Measurements from ENCODE around the gene QSOX2. TPM values are rescaled to one million over a fixed set of nuclear protein-coding genes. Genes with fewer than 3 reads are reported as not detected.

Gene QSOX2
- total RNA-seq, 1 donor from 2014 or later, result 10.3 TPM

GRCh38 chr9:136204145-136204805, 41.3 kb downstream of the QSOX2 start:
- DNase-seq (ENCODE audit: low read depth), result no peak

GRCh38 chr9:136203408-136204144, 42.0 kb downstream of the QSOX2 start:
- DNase-seq (ENCODE audit: low read depth), result no peak

GRCh38 chr9:136202454-136203407, 42.9 kb downstream of the QSOX2 start:
- DNase-seq (ENCODE audit: low read depth), result no peak

GRCh38 chr9:136201609-136202453, 43.8 kb downstream of the QSOX2 start:
- no peak for DNase-seq (ENCODE audit: low read depth)

GRCh38 chr9:136201174-136201573, 44.4 kb downstream of the QSOX2 start:
- no peak for DNase-seq (ENCODE audit: low read depth)

GRCh38 chr9:136200424-136200823, 45.2 kb downstream of the QSOX2 start:
- no peak for DNase-seq (ENCODE audit: low read depth)

DNA sequence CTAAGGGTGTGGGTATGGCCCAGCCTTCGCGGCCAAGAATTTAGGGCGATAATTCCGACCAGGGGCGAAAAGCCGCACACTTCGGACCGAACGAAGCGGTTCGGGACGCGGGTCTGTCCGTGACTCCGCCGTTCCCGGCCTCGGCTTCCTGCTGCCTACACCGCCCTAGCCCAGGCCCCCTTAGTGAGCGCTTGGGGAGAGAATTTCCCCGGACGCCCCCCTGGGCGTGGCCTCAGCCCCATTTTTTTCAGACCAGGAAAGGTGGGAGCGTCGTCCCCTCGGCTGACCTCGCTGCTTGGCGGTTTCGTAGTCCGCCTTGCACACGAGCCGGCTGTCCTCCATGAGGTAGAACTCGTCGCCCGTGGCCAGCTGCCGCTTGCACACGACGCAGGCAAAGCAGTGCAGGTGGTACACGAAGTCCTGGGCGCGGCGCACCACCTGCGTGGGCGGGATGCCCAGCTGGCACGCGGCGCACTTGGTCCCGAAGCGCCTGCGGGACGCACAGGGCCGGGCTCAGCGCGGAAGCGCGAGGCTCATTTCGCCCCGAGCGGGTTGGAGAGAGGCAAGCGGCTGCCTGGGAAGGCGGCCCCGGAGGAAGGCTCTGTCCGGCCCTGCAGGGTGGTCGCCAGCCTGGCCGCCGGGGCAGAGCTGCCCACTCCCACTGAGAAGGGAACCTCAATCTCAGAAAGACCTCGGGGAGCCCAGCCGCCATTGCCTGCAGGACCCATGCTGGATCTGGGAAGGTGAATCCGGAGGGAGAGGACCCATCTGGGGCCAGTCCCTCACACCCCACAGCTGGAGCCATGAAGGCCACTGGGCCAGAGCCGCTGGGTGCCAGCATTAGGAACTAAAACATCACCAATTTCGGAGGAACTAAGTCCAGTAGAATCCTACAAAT, 46.0 kb downstream of the QSOX2 start:
- DNase-seq (ENCODE audit: low read depth), result no peak

DNA sequence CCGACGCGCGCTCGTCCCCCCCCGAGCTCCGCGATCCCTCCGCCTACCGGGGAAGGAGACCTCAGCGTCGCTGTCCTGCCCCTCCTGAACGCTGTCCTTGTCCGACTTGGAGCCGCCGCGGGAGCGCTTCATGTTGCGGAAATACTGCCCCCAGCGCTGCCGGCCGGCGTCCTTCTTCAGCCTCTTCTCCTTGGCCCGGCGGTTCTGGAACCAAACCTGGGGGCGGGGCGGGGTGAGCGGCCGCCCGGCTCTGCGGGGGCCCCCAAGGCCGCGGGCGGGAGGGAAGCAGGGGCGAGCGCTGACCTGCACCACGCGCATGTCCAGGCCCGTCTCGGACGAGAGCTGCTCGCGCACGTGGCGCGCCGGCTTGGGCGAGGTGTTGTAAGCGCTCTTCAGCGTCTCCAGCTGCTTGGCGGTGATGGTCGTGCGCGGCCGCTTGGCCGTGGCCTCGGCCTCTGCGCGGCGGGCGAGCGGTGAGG, 47.0 kb downstream of the QSOX2 start:
- no peak for DNase-seq (ENCODE audit: low read depth)

- no peak for DNase-seq (ENCODE audit: low read depth)
Measured at GRCh38 chr9:136197930-136198604, 47.5 kb downstream of the QSOX2 start.

DNA sequence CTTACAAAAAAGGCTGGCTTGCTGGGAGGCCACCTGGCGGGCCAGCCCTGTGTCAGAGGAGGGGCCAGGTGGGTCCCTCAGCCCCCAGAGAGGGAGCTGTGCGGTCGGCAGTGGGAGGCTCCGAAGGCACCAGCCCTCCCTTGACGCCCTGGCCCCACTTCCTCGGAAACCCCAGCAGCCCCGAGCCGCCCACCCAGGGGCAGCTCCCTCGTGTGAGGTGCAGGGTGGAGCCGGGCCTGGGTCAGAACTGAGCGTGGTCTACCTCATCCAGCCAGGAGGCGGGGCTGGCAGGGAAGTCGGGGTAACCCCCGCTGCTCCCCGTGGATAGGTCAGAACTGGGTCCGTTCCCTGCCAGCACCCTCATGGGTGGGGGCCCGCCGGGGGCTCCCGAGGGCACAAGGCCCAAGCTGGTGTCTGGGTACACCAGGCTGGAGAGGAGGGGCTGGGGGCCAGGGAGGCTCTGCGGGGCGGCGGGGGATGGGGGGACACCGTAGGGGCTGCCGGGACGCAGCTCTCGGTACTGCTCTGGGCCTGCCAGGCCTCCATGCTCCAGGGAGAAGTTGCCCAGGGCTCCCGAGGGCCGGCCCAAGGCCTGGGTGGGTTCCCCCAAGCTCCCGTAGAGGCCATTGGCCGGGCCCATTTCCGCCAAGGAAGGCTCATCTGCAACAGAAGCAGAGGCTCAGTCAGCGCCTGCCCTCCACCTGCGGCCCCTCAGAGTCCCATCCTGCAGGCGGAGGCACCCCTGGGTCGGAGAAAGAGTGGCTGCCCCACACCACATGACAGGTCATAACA, 48.3 kb downstream of the QSOX2 start:
- DNase-seq (ENCODE audit: low read depth), result no peak

DNA sequence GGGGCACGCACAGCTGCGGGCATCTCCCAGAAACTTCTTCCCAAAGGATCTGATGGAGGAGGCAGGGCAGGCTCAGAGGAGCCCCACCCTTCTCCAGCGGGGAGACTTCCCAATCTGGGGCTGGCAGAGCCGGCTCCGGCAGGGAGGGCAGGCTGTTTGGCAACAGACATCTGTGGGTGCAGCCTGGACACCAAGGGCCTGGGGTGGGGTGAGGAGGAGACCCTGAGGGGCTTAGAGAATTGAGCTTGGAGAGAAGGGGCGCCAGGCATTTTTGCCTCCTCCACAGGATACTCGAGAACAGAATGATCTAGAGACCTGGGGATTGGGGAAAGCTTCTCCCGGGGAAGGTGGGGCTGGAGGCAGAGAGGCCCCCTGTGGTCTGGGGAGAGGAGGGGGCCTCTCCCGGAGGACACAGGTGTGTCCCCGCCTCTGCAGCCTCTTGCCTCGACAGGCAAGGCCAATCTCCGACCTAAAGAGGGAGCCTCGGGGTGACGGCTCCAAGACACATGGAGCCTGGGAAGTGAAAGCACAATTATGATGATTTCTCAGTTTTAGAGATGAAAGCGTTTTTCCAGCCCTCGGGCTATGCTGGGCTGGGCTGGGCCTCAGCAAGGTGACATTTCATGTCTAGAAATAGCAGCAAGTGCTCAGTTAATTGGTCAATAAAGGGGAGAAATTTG, 49.1 kb downstream of the QSOX2 start:
- DNase-seq (ENCODE audit: low read depth), result no peak

DNA sequence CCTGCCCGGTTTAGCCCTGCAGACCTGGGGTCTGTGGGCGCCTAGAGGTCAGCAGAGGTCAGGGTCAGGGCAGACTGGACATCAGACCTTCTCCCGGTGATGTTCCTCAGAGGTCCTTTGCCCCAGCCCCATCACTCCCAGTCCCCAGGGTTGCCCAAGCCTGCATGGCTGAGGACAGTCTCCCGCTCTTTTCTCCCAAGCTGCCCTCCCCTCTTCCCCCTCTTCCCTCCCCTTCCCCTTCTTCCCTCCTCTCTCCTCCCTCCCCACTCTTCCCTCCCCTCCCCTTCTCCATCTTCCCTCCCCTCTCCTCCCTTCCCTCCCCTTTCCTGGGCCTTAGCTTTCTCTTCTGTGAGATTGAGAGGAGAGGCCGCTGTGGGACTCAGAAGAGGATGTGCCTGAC, 51.1 kb downstream of the QSOX2 start:
- no peak for DNase-seq (ENCODE audit: low read depth)

DNA sequence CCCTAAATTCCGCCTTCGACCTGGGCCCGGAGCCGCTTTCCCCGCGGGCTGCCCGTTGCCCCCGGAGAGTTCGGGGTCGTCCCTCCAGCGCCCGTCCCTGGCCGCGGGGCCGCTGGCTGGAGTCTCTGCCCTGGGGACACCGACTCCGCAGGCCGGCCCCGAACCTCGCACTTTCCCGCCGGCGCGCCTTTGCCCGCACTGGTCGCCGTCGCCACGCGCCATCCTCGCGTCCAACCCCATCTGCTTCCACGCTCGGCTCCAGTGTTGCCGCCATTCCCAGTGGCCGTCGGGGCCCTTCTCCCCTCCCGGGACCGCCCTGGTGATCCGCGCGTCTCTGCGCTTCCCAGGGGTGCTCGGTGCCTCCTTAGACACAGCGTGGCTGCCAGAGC, 51.7 kb downstream of the QSOX2 start:
- no peak for DNase-seq (ENCODE audit: low read depth)

DNA sequence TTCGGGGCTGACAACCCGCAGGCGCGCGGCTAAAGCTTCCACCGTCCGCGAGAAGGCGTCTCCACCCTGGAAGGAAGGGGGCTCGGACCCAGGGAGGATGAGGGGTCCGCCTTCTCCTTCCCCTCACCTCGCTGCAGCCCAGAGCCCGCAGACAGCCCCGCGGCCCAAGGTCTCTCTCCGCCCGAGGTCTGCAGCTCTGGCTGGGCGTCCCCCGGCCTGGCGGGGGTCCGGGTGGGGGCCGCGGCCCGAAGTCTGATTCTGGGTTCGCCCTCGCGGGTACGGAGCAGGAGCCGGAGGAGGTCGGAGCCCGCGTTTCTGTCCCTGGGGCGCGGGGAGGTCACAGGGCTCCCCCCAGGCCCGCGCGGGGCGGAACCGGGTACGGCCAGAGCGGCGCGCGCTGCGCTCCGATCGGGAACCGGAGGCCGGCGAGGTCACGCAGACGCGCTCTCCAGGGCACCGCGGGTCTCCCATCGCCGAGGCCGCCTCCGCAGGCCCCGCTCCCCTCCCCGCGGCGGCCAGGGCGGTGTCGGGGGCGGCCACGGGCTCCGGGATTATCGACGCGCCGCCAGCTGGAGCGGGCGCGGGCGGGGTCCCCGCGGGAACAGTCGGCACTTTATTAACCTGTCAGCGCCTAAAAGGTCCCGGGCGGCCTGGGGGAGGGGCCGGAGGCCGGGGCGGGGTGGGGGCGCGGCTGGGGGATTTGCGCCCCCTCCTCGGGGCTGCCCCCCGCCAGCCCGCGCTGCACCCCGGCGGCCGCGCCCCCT, 52.3 kb downstream of the QSOX2 start:
- DNase-seq (ENCODE audit: low read depth), result no peak

DNA sequence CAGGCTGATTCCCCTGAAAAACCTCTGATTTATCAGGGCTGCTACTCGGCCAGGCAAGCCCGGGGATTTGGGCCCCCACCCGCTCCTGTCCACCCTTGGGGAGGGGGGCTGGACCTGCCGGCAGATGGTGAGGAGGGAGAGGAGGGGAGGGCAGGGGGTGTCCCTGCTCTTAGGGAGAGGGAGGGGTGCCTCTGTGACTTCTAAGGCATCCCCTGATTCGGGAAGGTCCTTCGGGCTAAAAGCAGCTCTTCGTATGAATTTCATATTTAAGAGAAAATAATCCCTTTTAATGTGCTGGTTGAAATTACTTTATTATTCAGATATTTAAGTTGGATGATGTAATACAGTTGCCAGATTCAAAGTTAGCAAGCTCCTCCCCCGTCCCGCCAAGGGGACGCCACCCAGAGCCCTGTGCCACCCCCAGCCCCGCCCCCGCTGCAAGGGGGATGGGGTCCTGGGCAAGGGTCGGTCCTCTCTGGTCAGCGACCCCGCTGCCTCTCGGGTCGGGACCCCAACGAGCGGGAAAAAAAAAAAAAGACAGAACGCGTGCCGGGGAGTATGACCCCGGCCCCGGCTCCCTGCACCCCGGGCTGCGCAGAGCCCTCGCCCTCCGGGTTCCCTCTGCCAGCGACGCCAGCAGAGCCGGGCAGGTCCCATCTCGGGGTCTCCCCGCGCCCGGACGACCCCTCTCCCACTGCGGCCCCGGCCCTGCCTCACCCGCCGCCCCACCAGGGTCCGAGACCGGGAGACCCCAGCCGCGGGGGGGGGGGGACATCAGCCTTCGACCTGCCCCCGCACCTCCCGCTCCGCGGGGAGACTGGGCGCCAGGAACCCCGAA, 53.1 kb downstream of the QSOX2 start:
- no peak for DNase-seq (ENCODE audit: low read depth)

- DNase-seq (ENCODE audit: low read depth), result no peak
Measured at GRCh38 chr9:136191960-136192286, 53.7 kb downstream of the QSOX2 start.

Measured in renal cortical epithelial cell (primary cell).